Activated CD4-positive, alpha-beta T cell treated with anti-CD3 and anti-CD28 coated beads, Interleukin-2, amount 50 U/mL, for 16 hours (primary cell): ENCODE measurements around the gene DOC2A.
"Not testable (repeated sequence)": the region's sequence is repeated elsewhere in the genome, so short reads cannot be mapped to it uniquely, and the experiment has no call there.

Experiments
- DNase-seq: peaks from one replicate; pipeline ENCODE4 v3.0.0-alpha.2; 2020

The DOC2A gene

GRCh38 chr16:30010844-30011713, at the start of gene DOC2A:
DOC2A (minus strand) TSS chr16:30011027; CDS start chr16:30010222, 805 bp downstream.
- no peak for DNase-seq

- no peak for DNase-seq
Measured at GRCh38 chr16:30060346-30060745, 49.5 kb upstream of the DOC2A start.

- peak; percentile 58 for DNase-seq
Measured at GRCh38 chr16:30054959-30055553, 44.2 kb upstream of the DOC2A start.

- no peak for DNase-seq
Measured at GRCh38 chr16:30054451-30054850, 43.6 kb upstream of the DOC2A start.

GRCh38 chr16:30053376-30054015, 42.7 kb upstream of the DOC2A start:
- no peak for DNase-seq

GRCh38 chr16:30052671-30053372, 42.0 kb upstream of the DOC2A start:
- peak; percentile 95 for DNase-seq

GRCh38 chr16:30051518-30051917, 40.7 kb upstream of the DOC2A start:
- no peak for DNase-seq

- no peak for DNase-seq
Measured at GRCh38 chr16:30049871-30050270, 39.0 kb upstream of the DOC2A start.

- DNase-seq = no peak
Measured at GRCh38 chr16:30046588-30046987, 35.8 kb upstream of the DOC2A start.

GRCh38 chr16:30046178-30046577, 35.4 kb upstream of the DOC2A start:
- DNase-seq = no peak

GRCh38 chr16:30041841-30042240, 31.0 kb upstream of the DOC2A start:
- DNase-seq = no peak

- not testable (repeated sequence) for DNase-seq
Measured at GRCh38 chr16:30040690-30041089, 29.9 kb upstream of the DOC2A start.

- no peak for DNase-seq
Measured at GRCh38 chr16:30040221-30040620, 29.4 kb upstream of the DOC2A start.

GRCh38 chr16:30033270-30033669, 22.4 kb upstream of the DOC2A start:
- peak; percentile 27 for DNase-seq

- DNase-seq = peak; percentile 78
Measured at GRCh38 chr16:30032083-30032819, 21.4 kb upstream of the DOC2A start.

GRCh38 chr16:30031477-30031918, 20.7 kb upstream of the DOC2A start:
- DNase-seq = no peak

GRCh38 chr16:30030841-30031413, 20.1 kb upstream of the DOC2A start, which contains the start of gene TLCD3B:
TLCD3B (minus strand) TSS chr16:30031271; CDS start chr16:30030527, 744 bp downstream.
- DNase-seq = no peak

- DNase-seq = no peak
Measured at GRCh38 chr16:30030011-30030685, 19.3 kb upstream of the DOC2A start.

- no peak for DNase-seq
Measured at GRCh38 chr16:30028438-30029076, 17.7 kb upstream of the DOC2A start.

- no peak for DNase-seq
Measured at GRCh38 chr16:30027588-30028437, 17.0 kb upstream of the DOC2A start.
